ENCODE data around the gene TRMO. TPM values are rescaled to one million over a fixed set of nuclear protein-coding genes. Genes with fewer than 3 reads are reported as not detected.

Gene TRMO
- total and polyA plus RNA-seq, 2 of the 13 experiments (the other 11 are each of a cell fraction or from before 2014, with no cell fraction given), result 8.7 to 18.6 TPM

DNA sequence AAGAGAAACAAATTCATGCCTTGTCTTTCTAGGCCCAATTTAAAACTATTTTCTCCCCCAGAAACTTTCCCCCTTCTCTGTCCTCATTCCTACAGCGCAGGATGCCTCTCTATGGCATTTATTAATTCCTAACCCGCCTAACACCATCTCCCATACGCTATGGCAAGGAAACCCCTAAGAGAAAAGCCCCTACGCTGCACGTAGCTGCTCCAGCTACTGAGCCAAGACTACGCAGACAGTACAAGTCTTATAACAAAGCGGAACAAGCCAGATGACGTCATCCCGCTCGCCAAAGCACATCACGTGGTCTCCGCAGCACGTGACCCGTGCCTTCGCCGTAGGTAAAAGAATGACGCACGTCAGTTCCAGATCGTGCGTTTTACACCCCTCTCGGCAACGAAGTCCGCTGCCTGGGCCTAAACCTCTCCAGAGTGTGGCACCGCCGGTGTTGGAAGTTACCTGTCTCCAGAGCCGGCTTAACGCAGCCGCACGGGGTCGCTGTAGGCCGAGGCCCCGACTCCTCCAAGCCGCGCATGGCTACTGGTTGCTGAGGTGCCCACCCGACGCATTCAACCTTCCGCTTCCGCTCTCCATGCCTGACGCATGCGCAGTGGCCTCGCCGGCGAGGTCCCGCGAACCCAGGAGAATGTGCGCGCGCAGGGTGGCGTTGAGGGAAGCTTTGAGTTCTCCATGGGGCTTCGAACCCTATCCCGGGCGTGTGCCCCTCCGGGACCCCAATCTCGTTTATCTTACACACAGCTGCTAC, at the start of gene TRMO (continued):
- TF ChIP-seq HDAC2 (CRISPR knock-in tag; IDR thresholded peaks at IDR 0.05) (peak; percentile 97), ATRX (CRISPR knock-in tag; IDR thresholded peaks at IDR 0.05; ENCODE audit: borderline replicate concordance) (no peak), ZNF382 (CRISPR knock-in tag; IDR thresholded peaks at IDR 0.05; ENCODE audit: borderline replicate concordance) (no peak), MED8 (CRISPR knock-in tag; IDR thresholded peaks at IDR 0.05; ENCODE audit: insufficient replicate concordance) (peak; percentile 67), HDAC6 (IDR thresholded peaks at IDR 0.05; ENCODE audit: low read depth, low read length) (no peak), ATF1 (CRISPR knock-in tag; IDR thresholded peaks at IDR 0.05) (peak; percentile 96), TCF7L2 (IDR thresholded peaks at IDR 0.05; ENCODE audit: low read depth, low read length) (no peak), STAT5B (CRISPR knock-in tag; IDR thresholded peaks at IDR 0.05) (no peak; the same call in 1 of the 2 replicates), ATM (IDR thresholded peaks at IDR 0.05; ENCODE audit: borderline replicate concordance) (no peak), MEF2D (CRISPR knock-in tag; IDR thresholded peaks at IDR 0.05) (peak; percentile 75), RXRA (CRISPR knock-in tag; IDR thresholded peaks at IDR 0.05) (peak; percentile 84), ZNF678 (CRISPR knock-in tag; IDR thresholded peaks at IDR 0.05) (peak; percentile 88; the same call in 1 of the 2 replicates), ZNF230 (CRISPR knock-in tag; IDR thresholded peaks at IDR 0.05) (peak; percentile 98), ZNF354B (CRISPR knock-in tag; IDR thresholded peaks at IDR 0.05) (no peak)
- TF ChIP-seq, protein P1, sequence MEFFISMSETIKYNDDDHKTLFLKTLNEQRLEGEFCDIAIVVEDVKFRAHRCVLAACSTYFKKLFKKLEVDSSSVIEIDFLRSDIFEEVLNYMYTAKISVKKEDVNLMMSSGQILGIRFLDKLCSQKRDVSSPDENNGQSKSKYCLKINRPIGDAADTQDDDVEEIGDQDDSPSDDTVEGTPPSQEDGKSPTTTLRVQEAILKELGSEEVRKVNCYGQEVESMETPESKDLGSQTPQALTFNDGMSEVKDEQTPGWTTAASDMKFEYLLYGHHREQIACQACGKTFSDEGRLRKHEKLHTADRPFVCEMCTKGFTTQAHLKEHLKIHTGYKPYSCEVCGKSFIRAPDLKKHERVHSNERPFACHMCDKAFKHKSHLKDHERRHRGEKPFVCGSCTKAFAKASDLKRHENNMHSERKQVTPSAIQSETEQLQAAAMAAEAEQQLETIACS (CRISPR knock-in tag; IDR thresholded peaks at IDR 0.05), result peak; percentile 72
- TF ChIP-seq, protein P2, sequence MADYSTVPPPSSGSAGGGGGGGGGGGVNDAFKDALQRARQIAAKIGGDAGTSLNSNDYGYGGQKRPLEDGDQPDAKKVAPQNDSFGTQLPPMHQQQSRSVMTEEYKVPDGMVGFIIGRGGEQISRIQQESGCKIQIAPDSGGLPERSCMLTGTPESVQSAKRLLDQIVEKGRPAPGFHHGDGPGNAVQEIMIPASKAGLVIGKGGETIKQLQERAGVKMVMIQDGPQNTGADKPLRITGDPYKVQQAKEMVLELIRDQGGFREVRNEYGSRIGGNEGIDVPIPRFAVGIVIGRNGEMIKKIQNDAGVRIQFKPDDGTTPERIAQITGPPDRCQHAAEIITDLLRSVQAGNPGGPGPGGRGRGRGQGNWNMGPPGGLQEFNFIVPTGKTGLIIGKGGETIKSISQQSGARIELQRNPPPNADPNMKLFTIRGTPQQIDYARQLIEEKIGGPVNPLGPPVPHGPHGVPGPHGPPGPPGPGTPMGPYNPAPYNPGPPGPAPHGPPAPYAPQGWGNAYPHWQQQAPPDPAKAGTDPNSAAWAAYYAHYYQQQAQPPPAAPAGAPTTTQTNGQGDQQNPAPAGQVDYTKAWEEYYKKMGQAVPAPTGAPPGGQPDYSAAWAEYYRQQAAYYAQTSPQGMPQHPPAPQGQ (CRISPR knock-in tag; IDR thresholded peaks at IDR 0.05; ENCODE audit: borderline replicate concordance), result 0 out of 2 replicates have a peak, but pooled peaks have one; percentile 92
- TF ChIP-seq, protein P3, sequence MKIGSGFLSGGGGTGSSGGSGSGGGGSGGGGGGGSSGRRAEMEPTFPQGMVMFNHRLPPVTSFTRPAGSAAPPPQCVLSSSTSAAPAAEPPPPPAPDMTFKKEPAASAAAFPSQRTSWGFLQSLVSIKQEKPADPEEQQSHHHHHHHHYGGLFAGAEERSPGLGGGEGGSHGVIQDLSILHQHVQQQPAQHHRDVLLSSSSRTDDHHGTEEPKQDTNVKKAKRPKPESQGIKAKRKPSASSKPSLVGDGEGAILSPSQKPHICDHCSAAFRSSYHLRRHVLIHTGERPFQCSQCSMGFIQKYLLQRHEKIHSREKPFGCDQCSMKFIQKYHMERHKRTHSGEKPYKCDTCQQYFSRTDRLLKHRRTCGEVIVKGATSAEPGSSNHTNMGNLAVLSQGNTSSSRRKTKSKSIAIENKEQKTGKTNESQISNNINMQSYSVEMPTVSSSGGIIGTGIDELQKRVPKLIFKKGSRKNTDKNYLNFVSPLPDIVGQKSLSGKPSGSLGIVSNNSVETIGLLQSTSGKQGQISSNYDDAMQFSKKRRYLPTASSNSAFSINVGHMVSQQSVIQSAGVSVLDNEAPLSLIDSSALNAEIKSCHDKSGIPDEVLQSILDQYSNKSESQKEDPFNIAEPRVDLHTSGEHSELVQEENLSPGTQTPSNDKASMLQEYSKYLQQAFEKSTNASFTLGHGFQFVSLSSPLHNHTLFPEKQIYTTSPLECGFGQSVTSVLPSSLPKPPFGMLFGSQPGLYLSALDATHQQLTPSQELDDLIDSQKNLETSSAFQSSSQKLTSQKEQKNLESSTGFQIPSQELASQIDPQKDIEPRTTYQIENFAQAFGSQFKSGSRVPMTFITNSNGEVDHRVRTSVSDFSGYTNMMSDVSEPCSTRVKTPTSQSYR (CRISPR knock-in tag; IDR thresholded peaks at IDR 0.05; ENCODE audit: borderline replicate concordance), result peak; percentile 21; the same call in 1 of the 2 replicates
- TF ChIP-seq, protein P4, sequence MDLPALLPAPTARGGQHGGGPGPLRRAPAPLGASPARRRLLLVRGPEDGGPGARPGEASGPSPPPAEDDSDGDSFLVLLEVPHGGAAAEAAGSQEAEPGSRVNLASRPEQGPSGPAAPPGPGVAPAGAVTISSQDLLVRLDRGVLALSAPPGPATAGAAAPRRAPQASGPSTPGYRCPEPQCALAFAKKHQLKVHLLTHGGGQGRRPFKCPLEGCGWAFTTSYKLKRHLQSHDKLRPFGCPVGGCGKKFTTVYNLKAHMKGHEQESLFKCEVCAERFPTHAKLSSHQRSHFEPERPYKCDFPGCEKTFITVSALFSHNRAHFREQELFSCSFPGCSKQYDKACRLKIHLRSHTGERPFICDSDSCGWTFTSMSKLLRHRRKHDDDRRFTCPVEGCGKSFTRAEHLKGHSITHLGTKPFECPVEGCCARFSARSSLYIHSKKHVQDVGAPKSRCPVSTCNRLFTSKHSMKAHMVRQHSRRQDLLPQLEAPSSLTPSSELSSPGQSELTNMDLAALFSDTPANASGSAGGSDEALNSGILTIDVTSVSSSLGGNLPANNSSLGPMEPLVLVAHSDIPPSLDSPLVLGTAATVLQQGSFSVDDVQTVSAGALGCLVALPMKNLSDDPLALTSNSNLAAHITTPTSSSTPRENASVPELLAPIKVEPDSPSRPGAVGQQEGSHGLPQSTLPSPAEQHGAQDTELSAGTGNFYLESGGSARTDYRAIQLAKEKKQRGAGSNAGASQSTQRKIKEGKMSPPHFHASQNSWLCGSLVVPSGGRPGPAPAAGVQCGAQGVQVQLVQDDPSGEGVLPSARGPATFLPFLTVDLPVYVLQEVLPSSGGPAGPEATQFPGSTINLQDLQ (CRISPR knock-in tag; IDR thresholded peaks at IDR 0.05), result peak; percentile 78; the same call in 1 of the 2 replicates
